DND-41 (cell line): Measurements from ENCODE around the gene NSUN2.

Experiments used
- ATAC-seq: fragments of 200-7000 bp; cut with Tn5 transposase; 3 replicates; pipeline ENCODE4 v1.9.1; 2021; ENCODE audit warnings: low read depth; ENCODE audit not compliant: insufficient read depth
- DNase-seq: peaks from one replicate; pipeline ENCODE4 v3.0.0-alpha.2; 2020
- H2AFZ ChIP-seq: 2 replicates; pipeline ENCODE4 v1.6.0; 2012; ENCODE audit warnings: low read depth, low read length
- H3K27ac ChIP-seq: 2 replicates; pipeline ENCODE4 v1.5.1; 2012; ENCODE audit warnings: low read length, inconsistent platforms
- H3K27me3 ChIP-seq: fragments of 200-600 bp; sonication (generic); 2 replicates; pipeline ENCODE4 v1.6.0; 2012; ENCODE audit warnings: low read length, mild to moderate bottlenecking, inconsistent platforms; ENCODE audit not compliant: insufficient read depth, poor library complexity
- H3K36me3 ChIP-seq: 2 replicates; pipeline ENCODE4 v1.5.1; 2012; ENCODE audit warnings: low read length, inconsistent platforms; ENCODE audit not compliant: insufficient read depth
- H3K4me1 ChIP-seq: 2 replicates; pipeline ENCODE4 v1.5.1; 2012; ENCODE audit warnings: mild to moderate bottlenecking, low read length; ENCODE audit not compliant: insufficient read depth
- H3K4me2 ChIP-seq: 2 replicates; pipeline ENCODE4 v1.6.0; 2012; ENCODE audit warnings: mild to moderate bottlenecking, moderate library complexity, low read length, inconsistent platforms; ENCODE audit not compliant: insufficient read depth
- H3K4me3 ChIP-seq, 2 experiments: fragments of 200-600 bp in 1 of 2; shearing (Covaris generic) in 1 of 2; 2 replicates each; pipeline ENCODE4 v1.5.1; 2012 to 2016; ENCODE audit warnings: inconsistent platforms in 2 of 2, low read length in 2 of 2, mild to moderate bottlenecking in 2 of 2, low read depth in 1 of 2, moderate library complexity in 1 of 2
- H3K79me2 ChIP-seq: 2 replicates; pipeline ENCODE4 v1.6.0; 2012; ENCODE audit warnings: low read length, inconsistent platforms; ENCODE audit not compliant: insufficient read depth
- H3K9ac ChIP-seq: 2 replicates; pipeline ENCODE4 v1.6.0; 2012; ENCODE audit warnings: low read depth, mild to moderate bottlenecking, inconsistent platforms, low read length, moderate library complexity
- H3K9me3 ChIP-seq: 2 replicates; pipeline ENCODE4 v1.5.1; 2012; ENCODE audit warnings: low read length, moderate library complexity, mild to moderate bottlenecking, inconsistent platforms; ENCODE audit not compliant: insufficient read depth, severe bottlenecking
- H4K20me1 ChIP-seq: 2 replicates; pipeline ENCODE4 v1.6.0; 2012; ENCODE audit warnings: low read length; ENCODE audit not compliant: insufficient read depth
- CTCF ChIP-seq: IDR thresholded peaks from 2 replicates; pipeline ENCODE4 v1.5.1; 2012; ENCODE audit warnings: borderline replicate concordance, low read length, moderate library complexity, mild to moderate bottlenecking; ENCODE audit not compliant: poor library complexity, severe bottlenecking; ENCODE audit errors: extremely low read depth
- EZH2 ChIP-seq: IDR thresholded peaks from 3 replicates; pipeline ENCODE4 v1.6.1; 2012; ENCODE audit warnings: borderline replicate concordance, low read depth, mild to moderate bottlenecking, moderate library complexity, low read length, inconsistent platforms; ENCODE audit not compliant: severe bottlenecking

Gene NSUN2

GRCh38 chr5:6551955-6552313 lies 80.9 kb downstream of the NSUN2 start:
- no peaks in the 10 kb centered on the region for H3K36me3 ChIP-seq
- H3K4me2 ChIP-seq: no peak overlapping the region
- H2AFZ ChIP-seq: no peak overlapping the region
- H4K20me1 ChIP-seq: no peaks in the 10 kb centered on the region
- H3K4me3 ChIP-seq: no peak overlapping the region
- no peaks in the 10 kb centered on the region for H3K4me1 ChIP-seq
- TF ChIP-seq EZH2 (no peak), CTCF (no peak)
- no peak for ATAC-seq
- no peaks in the 10 kb centered on the region for H3K27me3 ChIP-seq
- no peaks in the 10 kb centered on the region for H3K9me3 ChIP-seq
- no peak overlapping the region for H3K9ac ChIP-seq
- H3K27ac ChIP-seq: no peak overlapping the region
- no peaks in the 10 kb centered on the region for H3K79me2 ChIP-seq
- no peak for DNase-seq

GRCh38 chr5:6551287-6551954 lies 81.4 kb downstream of the NSUN2 start:
- H3K4me3 ChIP-seq: no peak overlapping the region
- no peak overlapping the region for H3K9ac ChIP-seq
- no peak for DNase-seq
- TF ChIP-seq CTCF (no peak), EZH2 (no peak)
- H3K9me3 ChIP-seq: no peaks in the 10 kb centered on the region
- no peaks in the 10 kb centered on the region for H3K36me3 ChIP-seq
- H2AFZ ChIP-seq: no peak overlapping the region
- no peak overlapping the region for H3K4me2 ChIP-seq
- H3K4me1 ChIP-seq: no peaks in the 10 kb centered on the region
- no peak for ATAC-seq
- H3K27me3 ChIP-seq: no peaks in the 10 kb centered on the region
- H3K27ac ChIP-seq: no peak overlapping the region
- H4K20me1 ChIP-seq: no peaks in the 10 kb centered on the region
- H3K79me2 ChIP-seq: no peaks in the 10 kb centered on the region

GRCh38 chr5:6550628-6551027 lies 82.2 kb downstream of the NSUN2 start:
- no peak for DNase-seq
- no peak overlapping the region for H3K4me2 ChIP-seq
- H3K9me3 ChIP-seq: no peaks in the 10 kb centered on the region
- H2AFZ ChIP-seq: no peak overlapping the region
- H4K20me1 ChIP-seq: no peaks in the 10 kb centered on the region
- no peak for ATAC-seq
- no peaks in the 10 kb centered on the region for H3K36me3 ChIP-seq
- no peak overlapping the region for H3K9ac ChIP-seq
- no peaks in the 10 kb centered on the region for H3K4me1 ChIP-seq
- TF ChIP-seq CTCF (no peak), EZH2 (no peak)
- H3K27ac ChIP-seq: no peak overlapping the region
- H3K27me3 ChIP-seq: no peaks in the 10 kb centered on the region
- H3K4me3 ChIP-seq: no peak overlapping the region
- H3K79me2 ChIP-seq: no peaks in the 10 kb centered on the region
